CD1c-positive myeloid dendritic cell (primary cell): ENCODE measurements around the gene SOX5.

Source experiments
- DNase-seq: peaks from one replicate; pipeline ENCODE4 v3.0.0-alpha.2; 2016; ENCODE audit errors: extremely low spot score

SOX5 gene

GRCh38 chr12:23687947-23688346 lies 261.5 kb downstream of the SOX5 start:
- DNase-seq, result no peak

- DNase-seq, result no peak
Measured at GRCh38 chr12:23686095-23686494, 263.4 kb downstream of the SOX5 start.

DNA sequence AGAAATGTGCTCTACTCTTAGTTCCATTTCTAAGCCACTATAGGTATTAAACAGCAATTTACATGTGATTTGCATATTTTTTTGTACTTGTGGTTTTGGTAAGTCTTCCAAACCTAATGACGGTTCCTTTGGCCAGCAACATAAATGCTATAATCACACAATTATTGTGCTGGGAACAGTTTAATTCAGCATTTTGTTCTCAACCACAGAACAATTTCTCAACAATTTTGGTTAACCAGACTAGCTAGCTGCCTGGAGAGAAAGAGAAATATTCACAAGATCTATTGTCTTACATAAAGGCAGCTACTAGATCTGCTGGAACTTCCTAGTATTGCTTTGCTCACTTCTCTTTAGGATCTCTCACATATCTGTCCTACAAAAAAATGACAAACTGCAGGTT lies 265.3 kb downstream of the SOX5 start:
- no peak for DNase-seq

GRCh38 chr12:23681237-23681636 lies 268.2 kb downstream of the SOX5 start:
- DNase-seq, result no peak

DNA sequence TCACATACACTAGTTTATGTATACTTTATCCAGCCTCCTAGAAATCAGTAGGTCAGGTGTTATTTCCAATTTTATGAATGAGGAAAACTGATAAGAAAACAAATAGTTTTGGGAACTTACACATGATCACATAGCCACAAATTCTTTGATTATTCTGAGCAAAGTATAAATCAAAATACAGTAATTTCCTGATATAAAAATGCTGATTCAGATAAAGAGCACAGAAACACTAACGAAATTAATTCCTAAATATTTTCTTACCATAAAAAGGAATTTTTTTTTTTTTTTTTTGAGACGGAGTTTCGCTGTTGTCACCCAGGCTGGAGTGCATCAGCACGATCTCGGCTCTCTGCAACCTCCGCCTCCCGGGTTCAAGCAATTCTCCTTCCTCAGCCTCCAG lies 275.4 kb downstream of the SOX5 start:
- no peak for DNase-seq

- DNase-seq, result no peak
Measured at GRCh38 chr12:23671881-23672280, 277.6 kb downstream of the SOX5 start.

DNA sequence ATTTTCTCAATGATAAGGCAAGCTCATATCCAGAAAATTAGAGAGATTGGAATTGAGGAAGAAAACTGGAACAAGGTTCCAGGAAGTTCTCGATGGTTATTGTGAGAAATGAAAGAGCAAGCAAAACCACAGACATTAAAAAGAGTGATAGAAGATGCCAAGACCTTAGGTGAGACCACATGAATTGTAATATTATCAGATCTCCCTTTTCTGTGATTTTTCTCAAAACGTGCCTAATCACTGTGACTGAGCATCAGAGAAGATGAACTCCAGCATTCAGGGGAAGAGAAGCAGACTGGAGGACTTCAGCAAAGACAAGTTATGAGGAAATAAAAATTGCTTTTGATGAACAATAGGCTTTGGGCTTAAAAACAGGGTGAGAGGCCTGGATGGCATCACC lies 278.8 kb downstream of the SOX5 start:
- no peak for DNase-seq

GRCh38 chr12:23669691-23670090 lies 279.8 kb downstream of the SOX5 start:
- DNase-seq, result no peak

DNA sequence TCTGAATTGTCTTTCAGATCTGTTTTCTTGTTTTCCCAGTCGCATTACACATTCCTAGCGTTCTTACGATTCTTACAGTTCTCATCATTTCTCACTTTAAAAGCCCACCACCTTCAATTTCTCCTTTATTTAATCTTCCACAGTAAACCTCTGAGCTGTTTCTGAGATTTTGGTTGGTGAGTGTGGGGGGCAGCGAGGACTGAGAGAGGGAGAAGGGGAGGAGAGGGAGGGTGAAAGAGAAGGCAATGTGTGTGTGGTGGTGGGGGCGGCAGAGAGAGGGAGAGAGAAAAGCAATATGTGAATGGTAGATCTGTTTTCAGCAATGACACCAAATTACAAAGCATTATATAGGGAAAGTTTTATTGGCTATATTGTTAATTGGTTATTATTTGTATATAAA lies 282.6 kb downstream of the SOX5 start:
- DNase-seq, result no peak

- DNase-seq, result no peak
Measured at GRCh38 chr12:23662966-23663365, 286.5 kb downstream of the SOX5 start.

DNA sequence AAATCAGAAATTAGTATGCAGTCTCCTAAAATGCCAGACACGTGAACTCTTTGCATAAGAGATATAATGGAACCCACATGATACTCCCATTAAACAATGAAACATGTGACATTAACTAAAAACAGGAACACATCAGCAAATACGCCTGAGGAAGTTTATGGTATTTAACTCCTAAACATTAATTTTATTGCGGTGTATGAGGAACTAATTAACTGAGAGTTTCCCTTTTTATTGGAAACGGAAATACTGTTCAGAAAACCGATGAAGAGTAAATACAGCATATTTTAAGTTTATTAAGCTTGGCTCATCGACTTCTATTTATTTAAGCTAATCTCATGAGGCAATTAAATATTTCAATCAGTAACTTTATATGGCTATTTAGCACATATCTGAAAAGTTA lies 290.3 kb downstream of the SOX5 start:
- no peak for DNase-seq

GRCh38 chr12:23657598-23657997 lies 291.9 kb downstream of the SOX5 start:
- no peak for DNase-seq

- DNase-seq, result no peak
Measured at GRCh38 chr12:23655884-23656283, 293.6 kb downstream of the SOX5 start.

- DNase-seq, result no peak
Measured at GRCh38 chr12:23655112-23655511, 294.4 kb downstream of the SOX5 start.

- no peak for DNase-seq
Measured at GRCh38 chr12:23648546-23648945, 300.9 kb downstream of the SOX5 start.

DNA sequence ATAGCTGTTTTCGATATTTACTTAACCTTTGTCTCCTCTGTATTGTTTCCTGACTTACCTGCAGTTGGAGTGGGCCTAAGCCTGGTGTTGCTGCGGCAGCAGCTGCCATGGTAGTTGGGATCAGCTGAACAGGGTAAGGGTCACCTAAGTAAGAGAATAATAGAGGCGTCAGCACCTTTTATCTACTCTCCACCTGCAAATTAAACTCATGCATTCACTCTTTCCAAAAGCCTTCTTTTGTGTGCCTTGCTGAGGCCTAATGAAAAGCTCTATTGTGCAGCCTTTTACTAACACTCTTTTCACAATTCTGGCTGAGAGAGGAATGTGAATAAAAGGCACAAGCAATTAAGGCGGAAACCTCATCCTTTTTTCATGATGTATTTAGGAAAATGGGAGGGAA lies 308.7 kb downstream of the SOX5 start:
- DNase-seq, result no peak

DNA sequence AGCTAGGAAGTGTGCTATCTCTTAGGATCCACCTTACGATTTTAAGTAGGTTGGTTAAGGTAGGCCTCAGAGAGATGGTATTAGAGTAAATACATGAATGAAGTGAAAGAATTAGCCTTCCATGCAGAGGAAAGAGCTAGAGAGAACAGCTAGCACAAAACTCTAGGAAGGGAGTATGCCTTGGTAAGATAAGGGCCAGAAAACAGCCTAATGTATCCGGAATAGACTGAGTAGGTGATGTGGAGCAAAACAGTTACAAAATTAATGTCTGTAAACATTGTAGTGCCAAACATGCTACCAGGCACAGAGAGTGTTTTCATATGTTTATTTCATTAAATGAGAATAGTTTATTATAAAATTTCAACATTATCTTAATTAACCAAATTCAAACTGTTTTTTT lies 315.1 kb downstream of the SOX5 start:
- DNase-seq, result no peak

DNA sequence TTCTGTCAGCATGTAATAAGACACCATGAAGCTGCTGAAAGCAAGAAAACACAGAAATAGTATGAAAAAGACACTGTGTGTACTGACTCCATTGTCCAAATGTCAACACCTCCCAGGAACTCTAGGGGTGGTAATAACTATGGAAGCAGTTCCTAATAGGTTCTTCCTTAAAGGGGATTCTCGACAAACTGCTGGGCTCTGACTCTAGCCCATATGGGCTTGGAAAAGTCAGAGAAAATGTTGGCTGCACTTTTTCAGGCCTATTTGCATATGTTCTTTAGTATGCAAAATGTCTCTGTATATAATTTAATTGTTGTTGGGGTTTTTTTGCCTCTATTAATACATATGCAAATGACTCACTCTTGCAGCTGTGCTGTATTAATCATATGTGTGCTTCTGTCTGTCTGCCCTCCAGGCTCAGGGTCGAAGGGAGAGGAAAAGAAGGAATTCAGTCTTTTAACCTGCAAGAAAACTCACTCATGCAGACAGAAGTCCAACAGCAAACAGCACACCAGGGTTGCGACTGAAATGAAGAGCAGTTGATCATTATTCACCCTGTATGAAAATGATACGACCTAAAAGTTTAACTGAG lies 317.6 kb downstream of the SOX5 start:
- DNase-seq, result no peak

DNA sequence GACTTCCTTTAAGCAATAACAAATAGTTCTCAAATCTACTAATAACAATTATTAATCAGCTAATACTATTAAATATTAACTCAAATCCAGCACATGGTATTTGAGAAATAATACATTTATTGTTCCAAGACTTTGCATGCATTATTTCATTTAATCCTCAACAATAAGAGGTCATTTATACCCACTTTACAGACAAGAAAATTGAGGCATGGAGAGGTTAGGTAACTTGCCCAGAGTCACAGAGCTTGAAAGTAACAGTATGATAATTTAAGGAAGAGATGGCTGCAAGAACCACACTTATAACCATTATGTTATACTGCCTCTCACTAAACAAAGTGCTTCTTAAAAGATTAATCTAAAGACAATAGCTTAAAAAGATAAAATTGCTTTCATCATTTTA lies 318.9 kb downstream of the SOX5 start:
- no peak for DNase-seq

GRCh38 chr12:23628806-23629205 lies 320.7 kb downstream of the SOX5 start:
- DNase-seq, result no peak

- no peak for DNase-seq
Measured at GRCh38 chr12:23626791-23627190, 322.7 kb downstream of the SOX5 start.

DNA sequence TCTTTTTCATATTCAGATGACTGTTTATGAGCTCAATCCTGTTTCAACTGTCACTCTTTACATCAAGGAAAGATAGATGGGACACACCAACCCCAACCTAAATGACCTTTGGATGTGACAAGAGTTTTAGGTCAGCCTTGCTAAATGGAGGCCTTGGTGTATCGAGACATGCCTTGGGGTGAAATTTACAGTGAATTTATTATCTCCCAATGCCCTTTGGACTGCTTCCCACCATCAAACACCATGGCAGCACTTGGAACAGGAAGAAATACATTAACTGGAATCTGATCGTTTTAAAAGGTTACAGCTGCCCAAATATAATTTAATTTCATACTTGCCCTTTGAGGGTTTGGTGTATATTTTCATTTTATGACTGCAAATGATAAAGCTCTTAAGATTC lies 327.6 kb downstream of the SOX5 start:
- no peak for DNase-seq

DNA sequence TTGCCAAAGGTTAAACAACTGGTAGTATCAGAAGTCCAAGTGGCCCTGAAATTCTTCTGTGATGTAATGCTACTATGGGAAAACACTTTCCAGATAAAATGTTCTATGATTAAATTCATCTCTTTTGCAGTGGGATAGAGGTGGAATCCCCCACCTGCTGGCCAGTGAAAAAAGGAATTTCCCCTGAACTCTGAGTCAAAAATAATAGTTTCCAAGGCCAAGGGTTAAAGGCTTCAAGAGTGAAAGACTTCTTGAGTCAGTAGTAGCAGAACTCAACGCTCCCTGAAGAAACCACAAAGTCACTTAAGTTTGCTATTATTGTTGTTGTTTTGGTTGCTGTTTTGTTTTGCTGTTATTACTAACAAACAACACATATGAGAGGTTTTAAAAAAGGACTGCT lies 330.8 kb downstream of the SOX5 start:
- DNase-seq, result no peak

- no peak for DNase-seq
Measured at GRCh38 chr12:23617749-23618148, 331.7 kb downstream of the SOX5 start.

DNA sequence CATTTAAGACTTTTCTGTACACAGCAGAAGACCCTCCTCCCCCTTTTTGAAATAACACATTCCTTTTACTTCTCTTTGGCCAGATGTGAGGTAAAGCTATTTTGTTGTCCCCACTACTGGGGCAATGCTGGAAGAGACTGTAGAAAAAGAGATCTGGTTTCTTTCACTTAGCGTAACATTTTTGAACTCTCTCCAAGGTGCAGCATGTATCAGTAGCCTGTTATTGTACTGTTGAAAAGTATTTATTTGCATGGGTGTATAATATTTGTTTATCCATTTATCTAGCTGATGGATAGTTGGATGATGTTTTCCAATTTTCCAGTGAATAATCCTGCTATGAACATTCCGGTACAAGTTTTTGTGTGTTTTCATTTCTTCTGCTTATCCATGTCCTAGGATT lies 335.2 kb downstream of the SOX5 start:
- DNase-seq, result no peak
